HG03575 (cell line): ENCODE measurements around the gene WDR17.
"Not testable (repeated sequence)": the region's sequence is repeated elsewhere in the genome, so short reads cannot be mapped to it uniquely, and the experiment has no call there.

Experiments
- ATAC-seq: cut with Tn5 transposase; IDR thresholded peaks from one replicate; pipeline ENCODE4 v1.9.1; 2021; ENCODE audit not compliant: unreplicated experiment, insufficient number of reproducible peaks, low FRiP score; ENCODE audit errors: extremely low read depth

The WDR17 gene

DNA sequence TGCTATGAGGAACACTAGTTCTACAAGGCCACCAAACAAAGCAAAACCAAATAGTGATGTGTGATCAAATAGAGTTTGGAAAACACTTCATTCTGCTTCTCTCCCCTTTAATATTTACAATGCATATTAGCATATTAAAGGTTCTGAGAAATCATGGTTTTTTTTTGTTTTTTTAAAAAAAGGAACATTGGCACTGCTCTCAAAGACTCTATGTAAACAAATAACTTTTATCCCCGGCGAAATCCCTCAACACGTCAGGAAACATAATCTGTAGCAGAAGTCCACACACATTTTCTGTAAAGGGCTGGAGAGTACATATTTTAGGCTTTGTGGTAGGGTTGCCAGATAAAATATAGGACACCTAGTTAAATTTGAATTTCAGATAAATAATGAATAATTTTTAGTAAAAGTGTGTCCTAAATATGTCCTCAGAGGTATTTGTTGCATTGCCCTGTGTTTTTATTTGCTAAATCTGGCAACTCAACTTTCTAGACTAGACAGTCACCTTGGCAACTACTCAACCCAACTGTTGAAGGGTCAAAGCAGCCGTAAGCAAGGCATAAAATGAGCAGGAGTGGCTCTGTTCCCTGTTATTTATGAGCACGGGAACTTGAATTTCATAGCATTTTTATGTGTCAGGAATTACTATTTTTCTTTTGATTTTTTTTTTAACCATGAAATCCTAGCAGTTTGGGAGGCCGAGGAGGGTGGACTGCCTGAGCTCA lies 121.2 kb downstream of the WDR17 start:
- ATAC-seq, result no peak

DNA sequence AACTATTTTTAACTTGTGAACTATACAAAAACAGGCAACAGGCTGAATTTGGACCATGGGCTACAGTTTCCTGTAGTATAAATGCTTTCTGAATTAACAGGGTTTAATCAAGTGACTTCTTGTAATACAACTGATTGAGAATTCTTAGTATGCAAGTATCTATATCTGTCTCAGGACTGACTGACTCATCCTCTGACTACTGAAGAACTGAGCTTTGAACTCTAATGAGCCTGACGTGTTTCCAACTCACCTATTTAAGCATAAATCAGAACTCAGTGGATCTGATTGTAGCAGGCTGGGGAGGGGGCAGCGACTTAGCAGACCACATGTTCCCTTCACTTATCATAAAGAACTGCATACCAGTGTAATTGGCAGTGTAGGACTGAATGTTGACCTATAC lies 122.0 kb downstream of the WDR17 start:
- ATAC-seq, result no peak

DNA sequence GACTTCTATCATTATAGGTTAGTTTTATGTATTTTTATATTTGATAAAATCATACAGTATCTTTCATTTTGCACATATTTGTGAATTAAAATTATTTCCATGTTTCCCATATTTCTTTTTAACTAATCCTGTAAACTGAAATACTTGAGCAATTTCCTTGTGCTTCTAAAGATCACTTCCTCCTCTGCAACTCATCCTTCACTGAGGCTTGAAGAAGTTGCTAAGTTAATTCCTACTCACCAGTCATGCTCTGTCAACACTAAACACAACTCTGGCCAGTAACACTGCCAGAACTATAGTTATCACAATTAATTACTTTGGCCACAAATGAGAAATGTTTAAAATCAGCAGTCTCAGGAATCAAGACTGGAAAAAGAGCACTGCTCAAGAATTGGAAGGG lies 123.0 kb downstream of the WDR17 start:
- no peak for ATAC-seq

DNA sequence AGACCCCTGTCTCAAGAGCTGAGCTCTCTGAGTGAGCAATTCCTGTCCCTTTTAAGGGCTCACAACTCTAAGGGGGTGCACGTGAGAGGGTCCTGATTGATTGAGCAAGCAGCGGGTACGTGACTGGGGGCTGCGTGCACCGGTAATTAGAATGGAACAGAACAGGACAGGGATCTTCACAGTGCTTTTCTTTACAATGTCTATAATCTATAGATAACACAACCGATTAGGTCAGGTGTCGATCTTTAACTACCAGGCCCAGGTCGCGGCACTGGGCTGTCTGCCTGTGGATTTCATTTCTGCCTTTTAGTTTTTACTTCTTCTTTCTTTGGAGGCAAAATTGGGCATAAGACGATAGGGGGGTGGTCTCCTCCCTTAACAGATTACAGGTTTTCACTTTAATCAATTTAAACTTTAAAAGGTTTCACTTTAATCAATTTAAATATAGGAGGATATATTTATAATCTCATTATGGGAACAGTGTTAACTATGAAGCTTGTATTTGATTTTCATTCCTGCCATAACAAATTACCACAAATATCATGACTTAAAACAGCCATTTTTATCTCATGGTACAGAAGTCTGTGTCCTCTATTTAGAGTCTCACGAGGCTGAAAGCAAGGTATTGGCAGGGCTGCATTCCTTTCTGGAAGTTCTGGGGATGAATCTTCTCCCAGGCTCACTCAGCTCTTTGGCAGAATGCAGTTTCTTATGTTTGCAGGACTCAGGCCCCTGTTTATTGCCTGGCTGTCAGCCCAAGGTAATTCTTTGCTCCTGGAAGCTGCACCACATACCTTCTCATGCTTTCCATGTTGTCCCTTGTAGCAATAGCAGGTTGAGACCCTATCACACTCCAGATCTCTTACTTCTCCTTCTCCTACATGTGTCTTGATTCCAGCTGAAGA lies 124.5 kb downstream of the WDR17 start:
- no peak for ATAC-seq

DNA sequence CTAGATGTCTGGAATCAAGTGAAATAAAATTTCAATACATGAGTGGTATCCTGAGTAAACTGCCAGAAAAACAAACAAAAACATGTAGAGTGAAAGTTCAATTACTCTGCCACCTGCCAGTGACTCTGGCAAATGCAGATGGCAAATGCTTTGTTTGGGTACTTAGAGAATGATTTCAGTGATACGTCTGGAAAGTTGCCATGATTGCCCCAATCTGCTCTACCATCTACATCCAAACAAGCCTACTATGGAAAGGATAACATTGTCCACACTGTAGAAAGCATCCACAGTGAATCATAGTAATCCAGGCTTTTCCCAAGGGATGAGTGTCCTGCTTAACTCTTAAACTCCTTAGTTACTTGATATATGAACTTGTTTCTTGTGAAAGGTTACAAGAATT lies 126.3 kb downstream of the WDR17 start:
- ATAC-seq, result no peak

DNA sequence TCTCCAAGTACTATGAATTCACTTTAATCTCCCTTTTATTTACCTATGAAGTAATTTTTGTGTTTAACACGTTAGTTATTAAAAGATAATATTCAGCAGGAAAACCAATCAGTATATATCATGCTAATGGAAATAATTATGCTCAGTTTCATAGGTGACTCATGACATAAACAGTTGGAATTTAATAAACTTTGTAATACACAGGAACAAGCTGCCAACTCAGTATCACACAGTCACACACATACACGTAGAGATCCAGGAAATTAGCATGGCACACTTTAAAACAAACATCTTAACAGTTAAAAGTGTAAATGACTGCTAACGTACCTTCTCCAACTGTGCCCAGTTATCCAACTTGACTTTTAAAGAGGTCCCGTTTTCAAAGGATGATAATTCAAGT lies 127.5 kb downstream of the WDR17 start:
- ATAC-seq, result no peak

DNA sequence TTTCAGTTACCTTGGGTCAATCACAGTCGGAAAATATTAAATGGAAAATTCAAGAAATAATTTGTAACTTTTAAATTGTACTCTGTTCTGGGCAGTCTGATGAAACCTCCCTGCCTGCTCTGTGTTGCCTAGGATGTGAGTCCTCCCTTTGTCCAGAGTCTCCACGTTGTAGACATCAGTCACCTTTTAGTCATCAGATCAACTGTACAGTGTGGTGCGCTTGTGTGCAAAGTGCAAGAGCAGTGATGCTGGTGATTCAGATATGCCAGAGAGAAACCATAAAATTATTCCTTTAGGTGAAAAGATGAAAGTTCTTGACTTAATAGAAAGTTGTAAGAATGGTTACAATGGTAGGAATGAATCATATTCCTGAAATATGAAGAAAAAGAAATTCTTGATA lies 128.3 kb downstream of the WDR17 start:
- no peak for ATAC-seq

DNA sequence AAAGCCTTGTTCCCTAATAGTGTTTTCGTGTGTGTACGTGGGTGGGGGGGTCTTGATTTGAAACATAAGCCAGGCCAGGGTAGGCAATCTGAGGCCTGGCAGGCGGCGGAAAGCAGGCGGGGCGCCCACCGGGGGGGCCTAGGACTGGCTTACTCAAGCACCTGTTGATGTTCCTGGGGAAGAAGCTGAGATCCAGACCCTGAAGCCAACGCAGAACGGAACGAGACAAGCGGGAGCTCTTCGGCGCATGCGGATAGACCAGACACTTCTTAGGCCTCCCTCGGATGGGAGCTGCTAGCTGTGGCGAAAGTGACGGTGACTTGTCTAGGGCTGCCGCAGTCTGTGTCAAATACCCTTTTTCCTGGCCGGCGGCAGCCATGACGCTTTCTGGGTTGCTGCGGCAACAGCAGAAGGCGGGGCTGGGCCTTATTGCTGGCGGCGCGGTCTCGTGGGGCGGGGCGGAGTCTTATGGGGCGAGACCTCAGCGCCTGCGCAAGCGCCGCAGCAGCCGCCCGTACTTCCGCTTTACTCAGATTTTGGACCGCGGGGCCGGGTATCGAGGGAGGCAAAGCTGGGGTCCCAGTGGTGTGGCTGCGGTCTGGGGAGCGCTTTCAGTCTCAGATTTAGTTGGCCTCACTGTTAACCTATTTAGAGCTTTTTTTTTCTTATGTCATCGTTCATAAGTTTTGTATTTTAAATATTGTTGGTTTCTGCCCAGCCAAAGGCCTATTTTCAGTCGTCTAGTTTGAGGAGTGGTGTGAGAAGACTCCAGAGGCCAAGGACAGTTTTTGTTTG lies 129.7 kb downstream of the WDR17 start, which contains the start of gene SPATA4:
TSS of gene SPATA4 (minus strand) at position 402 of the 795 bp plus-strand sequence. CDS start at position 379, 23 bp downstream.
- ATAC-seq, result peak; percentile 98

DNA sequence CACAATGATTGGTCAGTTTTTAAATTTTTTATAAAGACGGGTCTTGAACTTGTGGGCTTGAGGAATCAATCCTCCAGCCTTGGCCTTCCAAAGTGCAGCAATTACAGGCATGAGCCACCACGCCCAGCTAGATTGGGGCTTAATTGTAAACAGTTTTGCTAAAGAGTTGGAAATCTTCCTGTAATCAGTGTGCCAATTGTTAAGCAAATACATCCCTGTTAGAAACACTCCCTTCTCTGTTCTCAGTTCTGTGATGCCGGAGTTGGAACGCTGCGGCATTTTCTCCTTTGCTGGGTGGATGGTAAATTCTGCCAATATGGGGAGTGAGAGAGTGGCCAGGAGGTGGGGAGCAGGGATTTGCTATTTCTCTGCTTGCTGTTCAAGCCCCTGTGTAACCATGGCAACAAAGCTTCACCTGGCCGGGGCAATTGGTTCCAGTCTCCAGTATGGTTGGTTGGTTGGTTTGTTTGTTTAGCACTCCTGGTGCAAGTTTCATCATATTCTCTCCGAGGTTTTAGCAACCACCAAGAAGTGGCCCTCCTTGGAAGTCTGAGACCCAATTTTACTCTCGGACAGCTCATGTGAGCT lies 132.8 kb downstream of the WDR17 start:
- ATAC-seq, result no peak

DNA sequence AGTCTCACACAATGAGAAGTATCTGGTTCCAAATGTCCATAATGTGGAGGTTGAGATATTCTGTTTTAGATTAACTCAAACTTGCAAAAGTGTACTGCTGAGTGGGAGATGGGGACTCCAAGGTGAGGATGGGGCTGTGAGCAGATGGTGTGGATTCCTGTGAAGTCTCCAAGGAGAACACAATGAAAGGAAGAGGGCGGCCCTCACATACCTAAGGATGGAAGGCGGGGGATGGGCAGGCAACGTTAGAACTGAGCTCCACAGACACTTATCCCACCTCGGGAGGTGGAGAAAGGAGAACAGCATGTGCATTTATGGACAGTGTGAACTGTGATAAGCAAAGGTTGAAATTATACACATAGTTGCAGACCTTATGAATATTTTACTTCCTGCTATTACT lies 139.7 kb downstream of the WDR17 start:
- ATAC-seq, result no peak

DNA sequence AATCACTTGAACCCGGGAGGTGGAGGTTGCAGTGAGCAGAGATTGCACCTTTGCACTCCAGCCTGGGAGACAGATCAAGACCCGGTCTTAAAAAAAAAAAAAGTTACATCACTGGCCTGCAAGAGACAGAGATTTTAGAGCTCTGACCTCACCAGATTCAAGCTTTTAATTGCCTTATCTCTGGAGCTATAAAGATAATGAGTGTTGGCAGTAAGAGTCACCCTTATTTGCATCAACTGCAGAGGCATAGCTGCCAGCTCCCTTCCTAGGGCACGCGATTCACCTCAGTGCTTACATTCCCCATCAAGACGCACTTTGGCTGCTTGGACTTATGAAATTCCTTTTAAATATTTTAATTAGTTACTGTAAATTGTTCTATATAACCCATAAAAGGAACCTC lies 142.2 kb downstream of the WDR17 start:
- no peak for ATAC-seq

DNA sequence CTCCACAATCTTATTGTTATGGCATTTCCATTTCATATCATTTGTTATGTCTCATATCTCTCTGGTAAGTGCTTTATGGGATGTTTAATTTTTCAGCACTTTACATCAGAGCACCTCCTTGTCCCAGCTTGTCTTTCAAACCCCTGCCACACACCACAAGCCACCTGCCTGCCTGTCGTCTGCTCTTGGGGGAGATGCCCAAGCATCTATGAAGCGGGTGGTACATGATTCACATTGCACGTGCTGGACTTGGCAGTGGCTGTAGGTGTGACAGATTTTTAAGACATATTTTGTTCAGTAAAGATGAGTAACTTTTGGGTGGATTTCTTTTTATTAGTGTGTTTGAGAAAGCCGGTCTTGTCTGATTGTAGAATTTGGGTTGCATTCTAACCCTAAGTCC lies 143.9 kb downstream of the WDR17 start:
- no peak for ATAC-seq

DNA sequence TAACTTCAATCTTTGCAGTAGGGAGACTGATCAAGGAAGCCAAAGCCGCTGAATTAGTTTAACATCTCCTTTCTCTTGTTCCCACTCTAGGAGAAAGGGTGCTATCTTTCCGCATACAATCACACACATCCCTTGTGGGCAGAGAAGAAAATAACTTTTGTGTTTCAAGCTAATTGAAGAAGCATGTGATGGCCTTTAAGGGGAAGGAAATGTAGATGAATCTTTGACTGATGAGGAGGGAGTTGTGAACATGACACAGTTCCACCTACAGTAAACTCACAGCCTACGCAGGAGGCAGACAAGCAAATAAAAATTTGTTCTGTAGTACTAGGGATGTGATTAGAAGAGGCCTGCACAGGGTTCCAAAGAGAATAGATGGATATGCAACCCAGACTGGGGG lies 144.5 kb downstream of the WDR17 start:
- ATAC-seq, result no peak

DNA sequence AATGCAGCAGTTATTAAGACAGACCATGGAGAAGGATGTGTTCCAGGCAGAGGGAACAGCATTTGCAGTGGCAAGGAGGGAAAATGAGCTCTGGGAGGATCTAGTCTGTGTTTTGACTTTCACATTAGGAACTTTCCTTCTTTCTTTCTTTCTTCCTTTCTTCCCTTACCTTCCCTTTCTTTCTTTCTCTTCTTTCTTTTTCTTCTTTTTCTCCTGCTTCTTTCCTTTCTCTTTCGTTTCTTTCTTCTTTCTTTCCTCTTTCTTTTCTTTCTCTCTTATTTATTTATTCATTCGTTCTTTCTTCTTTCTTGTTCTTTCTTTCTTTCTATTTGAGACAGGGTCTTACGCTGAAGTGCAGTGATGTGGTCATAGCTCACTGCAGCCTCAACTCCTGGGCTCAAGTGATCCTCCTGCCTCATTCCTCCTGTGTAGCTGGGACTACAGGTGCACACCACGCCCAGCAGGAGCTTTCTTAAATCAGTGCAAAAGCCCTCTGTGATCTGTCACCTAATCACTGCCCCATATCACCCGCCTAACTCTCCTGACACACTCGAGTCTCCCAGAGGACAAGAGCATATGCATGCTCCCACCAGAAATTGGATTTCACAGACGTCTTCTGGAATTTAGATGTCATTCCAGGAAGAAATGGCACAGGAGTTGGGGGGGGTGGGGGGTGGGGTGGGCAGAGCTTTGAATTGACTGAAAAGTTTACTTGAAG lies 145.1 kb downstream of the WDR17 start:
- no peak for ATAC-seq

DNA sequence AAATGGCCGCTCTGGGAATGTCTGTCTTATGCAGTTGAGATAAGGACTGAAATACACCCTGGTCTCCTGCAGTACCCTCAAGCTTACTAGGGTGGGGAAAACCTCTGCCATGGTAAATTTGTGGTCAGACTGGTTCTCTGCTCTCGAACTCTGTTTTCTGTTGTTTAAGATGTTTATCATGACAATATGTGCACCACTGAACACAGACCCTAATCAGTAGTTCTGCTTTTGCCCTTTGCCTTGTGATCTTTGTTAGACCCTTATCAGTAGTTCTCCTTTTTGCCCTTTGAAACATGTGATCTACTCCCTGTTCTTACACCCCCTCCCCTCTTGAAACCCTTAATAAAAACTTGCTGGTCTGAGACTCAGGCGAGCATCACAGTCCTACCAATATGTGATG lies 146.7 kb downstream of the WDR17 start:
- not testable (repeated sequence) for ATAC-seq

DNA sequence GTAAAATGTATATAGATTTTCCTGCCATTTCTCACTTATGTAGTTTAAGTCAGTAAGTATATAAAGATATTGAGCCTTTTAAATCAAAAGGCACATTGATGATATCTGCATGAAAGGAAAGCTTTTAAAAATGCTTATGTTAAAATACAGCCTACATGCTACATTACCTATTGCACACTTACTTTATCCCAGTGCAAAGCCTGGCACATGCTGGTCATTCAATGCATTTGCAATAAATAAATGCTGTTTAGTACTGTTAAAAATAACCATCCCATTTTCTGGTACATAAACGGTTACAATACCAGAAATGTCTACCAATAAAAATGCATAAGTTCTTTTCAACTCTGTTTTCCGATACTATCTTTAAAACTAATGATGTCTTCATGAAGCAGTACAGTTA lies 151.9 kb downstream of the WDR17 start:
- no peak for ATAC-seq

DNA sequence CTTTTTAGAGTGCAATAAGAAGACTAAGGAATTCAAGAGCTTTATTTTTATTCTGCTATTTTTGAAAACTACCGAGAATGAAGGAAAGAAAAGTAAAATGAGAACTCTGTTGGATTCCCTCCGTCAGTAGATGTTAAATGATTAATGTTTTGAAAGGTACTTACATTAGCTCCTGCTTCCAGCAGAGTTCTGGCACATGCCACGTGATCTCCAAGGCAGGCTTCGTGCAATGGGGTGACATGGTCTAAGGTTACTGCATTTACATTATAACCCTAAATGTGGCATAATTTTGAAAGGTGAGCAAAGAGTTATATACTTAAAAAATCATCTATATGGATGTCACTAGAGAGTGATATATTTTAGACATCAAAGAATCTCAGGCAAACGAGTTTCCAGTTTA lies 156.5 kb downstream of the WDR17 start:
- no peak for ATAC-seq

DNA sequence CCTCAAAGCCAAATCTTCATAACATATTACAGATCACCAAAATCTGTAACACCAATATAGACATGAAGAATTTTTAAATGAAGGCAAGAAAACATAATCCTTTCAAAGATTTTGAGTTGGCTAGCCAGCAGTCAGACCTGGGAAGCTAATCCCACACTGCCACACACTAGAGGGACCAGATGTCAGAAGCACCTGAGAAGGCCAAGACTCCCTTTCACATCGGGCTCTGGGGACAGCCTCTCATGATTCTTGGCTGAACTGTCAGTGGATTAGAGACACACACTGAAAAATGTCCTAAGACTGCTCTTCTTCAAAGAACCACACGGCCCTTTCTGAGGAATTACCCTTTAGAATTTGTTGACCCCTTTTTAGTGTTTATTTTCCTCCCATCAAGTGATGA lies 157.9 kb downstream of the WDR17 start:
- ATAC-seq, result no peak

DNA sequence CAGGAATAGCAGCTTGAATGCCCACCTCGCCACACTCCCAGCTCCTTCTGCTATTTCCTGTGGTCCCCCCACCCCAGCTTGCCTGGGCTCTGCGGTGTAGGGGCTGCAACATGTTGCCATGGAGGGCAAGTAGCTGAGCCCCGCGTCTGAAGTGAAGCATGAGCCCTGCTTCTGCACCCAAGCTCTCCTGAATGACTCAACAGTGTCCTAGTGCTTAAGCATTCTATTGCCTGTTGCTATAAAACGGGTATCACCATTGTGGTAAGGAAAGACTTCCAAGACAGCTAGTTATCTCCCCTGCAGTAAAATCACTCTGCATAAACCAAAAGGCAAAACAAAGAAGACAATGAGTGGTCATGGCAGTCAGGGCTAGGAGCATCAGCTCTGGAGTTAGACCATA lies 161.1 kb downstream of the WDR17 start:
- no peak for ATAC-seq
